ENCODE measurements around the gene ASAP2. TPM values are rescaled to one million over a fixed set of nuclear protein-coding genes. Genes with fewer than 3 reads are reported as not detected.

ASAP2 gene
- total and polyA plus RNA-seq, 9 of the 15 experiments (the other 6 are each of a cell fraction or from before 2014, with no cell fraction given) = 0.06 to 4.3 (median 3.1) TPM

DNA sequence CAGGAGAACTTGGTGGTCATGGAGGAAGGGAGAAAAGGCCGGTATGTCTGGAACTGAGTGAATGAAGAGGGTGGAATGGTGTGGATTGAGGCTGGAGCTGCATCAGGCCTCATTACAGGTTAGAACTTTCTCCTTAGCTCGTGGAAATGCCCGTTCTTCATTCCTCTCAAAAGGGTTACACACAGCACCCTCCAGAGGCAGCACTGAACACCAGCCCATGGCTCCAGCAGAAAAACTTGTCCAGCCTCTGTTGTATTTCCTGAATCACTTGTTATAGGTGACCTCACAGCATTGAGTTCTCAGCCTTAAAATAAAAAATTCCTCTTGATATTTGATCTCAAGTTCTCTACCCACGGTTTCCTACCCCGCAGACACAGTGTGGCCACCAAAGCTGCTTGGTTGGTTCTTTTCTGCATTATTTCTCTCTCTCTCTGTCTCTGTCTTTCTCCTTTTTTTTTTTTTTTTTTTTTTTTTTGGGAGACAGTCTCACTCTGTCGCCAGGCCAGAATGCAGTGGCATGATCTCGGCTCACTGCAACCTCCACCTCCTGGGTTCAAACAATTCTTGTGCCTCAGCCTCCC, 127.1 kb downstream of the ASAP2 start (continued):
- TF ChIP-seq, protein P1, sequence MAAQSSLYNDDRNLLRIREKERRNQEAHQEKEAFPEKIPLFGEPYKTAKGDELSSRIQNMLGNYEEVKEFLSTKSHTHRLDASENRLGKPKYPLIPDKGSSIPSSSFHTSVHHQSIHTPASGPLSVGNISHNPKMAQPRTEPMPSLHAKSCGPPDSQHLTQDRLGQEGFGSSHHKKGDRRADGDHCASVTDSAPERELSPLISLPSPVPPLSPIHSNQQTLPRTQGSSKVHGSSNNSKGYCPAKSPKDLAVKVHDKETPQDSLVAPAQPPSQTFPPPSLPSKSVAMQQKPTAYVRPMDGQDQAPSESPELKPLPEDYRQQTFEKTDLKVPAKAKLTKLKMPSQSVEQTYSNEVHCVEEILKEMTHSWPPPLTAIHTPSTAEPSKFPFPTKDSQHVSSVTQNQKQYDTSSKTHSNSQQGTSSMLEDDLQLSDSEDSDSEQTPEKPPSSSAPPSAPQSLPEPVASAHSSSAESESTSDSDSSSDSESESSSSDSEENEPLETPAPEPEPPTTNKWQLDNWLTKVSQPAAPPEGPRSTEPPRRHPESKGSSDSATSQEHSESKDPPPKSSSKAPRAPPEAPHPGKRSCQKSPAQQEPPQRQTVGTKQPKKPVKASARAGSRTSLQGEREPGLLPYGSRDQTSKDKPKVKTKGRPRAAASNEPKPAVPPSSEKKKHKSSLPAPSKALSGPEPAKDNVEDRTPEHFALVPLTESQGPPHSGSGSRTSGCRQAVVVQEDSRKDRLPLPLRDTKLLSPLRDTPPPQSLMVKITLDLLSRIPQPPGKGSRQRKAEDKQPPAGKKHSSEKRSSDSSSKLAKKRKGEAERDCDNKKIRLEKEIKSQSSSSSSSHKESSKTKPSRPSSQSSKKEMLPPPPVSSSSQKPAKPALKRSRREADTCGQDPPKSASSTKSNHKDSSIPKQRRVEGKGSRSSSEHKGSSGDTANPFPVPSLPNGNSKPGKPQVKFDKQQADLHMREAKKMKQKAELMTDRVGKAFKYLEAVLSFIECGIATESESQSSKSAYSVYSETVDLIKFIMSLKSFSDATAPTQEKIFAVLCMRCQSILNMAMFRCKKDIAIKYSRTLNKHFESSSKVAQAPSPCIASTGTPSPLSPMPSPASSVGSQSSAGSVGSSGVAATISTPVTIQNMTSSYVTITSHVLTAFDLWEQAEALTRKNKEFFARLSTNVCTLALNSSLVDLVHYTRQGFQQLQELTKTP (IDR thresholded peaks at IDR 0.05; ENCODE audit: low read depth in 1 of 2, partially characterized antibody in 2 of 2) = no peak
- TF ChIP-seq ZNF175 (CRISPR knock-in tag; IDR thresholded peaks at IDR 0.05; ENCODE audit: low read depth) (no peak), GABPB2 (CRISPR knock-in tag; conservative IDR thresholded peaks at IDR 0.05) (no peak), TBP (optimal IDR thresholded peaks at IDR 0.05; ENCODE audit: low read depth, low read length) (no peak), SPI1 (IDR thresholded peaks at IDR 0.05; ENCODE audit: borderline replicate concordance, low read depth, low read length) (no peak), POLR2H (tag; IDR thresholded peaks at IDR 0.05; ENCODE audit: low read depth) (no peak), RAD21 (CRISPR knock-in tag; conservative IDR thresholded peaks at IDR 0.05 in 1 of 2, IDR thresholded peaks at IDR 0.05 in 1 of 2) (peak; percentile 76 to 84), ETV6 (IDR thresholded peaks at IDR 0.05; ENCODE audit: borderline replicate concordance in 1 of 2, low read depth in 2 of 2, low read length in 1 of 2) (no peak), ETV6 (CRISPR knock-in tag; IDR thresholded peaks at IDR 0.05; ENCODE audit: borderline replicate concordance) (no peak), NONO (IDR thresholded peaks at IDR 0.05; ENCODE audit: low read depth in 2 of 2, low read length in 1 of 2) (no peak), ZNF146 (CRISPR knock-in tag; IDR thresholded peaks at IDR 0.05; ENCODE audit: unreplicated experiment) (no peak), MCM2 (IDR thresholded peaks at IDR 0.05; ENCODE audit: low read depth) (no peak), ZFX (CRISPR knock-in tag; IDR thresholded peaks at IDR 0.05) (peak; percentile 17; the same call in 1 of the 2 replicates), ZFP30 (CRISPR knock-in tag; IDR thresholded peaks at IDR 0.05; ENCODE audit: borderline replicate concordance) (no peak)
- TF ChIP-seq, protein P2, sequence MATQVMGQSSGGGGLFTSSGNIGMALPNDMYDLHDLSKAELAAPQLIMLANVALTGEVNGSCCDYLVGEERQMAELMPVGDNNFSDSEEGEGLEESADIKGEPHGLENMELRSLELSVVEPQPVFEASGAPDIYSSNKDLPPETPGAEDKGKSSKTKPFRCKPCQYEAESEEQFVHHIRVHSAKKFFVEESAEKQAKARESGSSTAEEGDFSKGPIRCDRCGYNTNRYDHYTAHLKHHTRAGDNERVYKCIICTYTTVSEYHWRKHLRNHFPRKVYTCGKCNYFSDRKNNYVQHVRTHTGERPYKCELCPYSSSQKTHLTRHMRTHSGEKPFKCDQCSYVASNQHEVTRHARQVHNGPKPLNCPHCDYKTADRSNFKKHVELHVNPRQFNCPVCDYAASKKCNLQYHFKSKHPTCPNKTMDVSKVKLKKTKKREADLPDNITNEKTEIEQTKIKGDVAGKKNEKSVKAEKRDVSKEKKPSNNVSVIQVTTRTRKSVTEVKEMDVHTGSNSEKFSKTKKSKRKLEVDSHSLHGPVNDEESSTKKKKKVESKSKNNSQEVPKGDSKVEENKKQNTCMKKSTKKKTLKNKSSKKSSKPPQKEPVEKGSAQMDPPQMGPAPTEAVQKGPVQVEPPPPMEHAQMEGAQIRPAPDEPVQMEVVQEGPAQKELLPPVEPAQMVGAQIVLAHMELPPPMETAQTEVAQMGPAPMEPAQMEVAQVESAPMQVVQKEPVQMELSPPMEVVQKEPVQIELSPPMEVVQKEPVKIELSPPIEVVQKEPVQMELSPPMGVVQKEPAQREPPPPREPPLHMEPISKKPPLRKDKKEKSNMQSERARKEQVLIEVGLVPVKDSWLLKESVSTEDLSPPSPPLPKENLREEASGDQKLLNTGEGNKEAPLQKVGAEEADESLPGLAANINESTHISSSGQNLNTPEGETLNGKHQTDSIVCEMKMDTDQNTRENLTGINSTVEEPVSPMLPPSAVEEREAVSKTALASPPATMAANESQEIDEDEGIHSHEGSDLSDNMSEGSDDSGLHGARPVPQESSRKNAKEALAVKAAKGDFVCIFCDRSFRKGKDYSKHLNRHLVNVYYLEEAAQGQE (IDR thresholded peaks at IDR 0.05; ENCODE audit: borderline replicate concordance) = peak; percentile 71; the same call in 1 of the 2 replicates
- TF ChIP-seq, protein P2 (CRISPR knock-in tag; IDR thresholded peaks at IDR 0.05; ENCODE audit: low read depth) = no peak
